VCaP (cell line): ENCODE data around the gene PNKD.

Experiments used
- H3K27ac ChIP-seq: fragments of 450-650 bp; 2 replicates; pipeline ENCODE4 v1.5.1; 2017
- CTCF ChIP-seq: fragments of 450-650 bp; conservative IDR thresholded peaks from 2 replicates; pipeline ENCODE4 v1.5.1; 2017; ENCODE audit warnings: mild to moderate bottlenecking, moderate library complexity

The PNKD gene

GRCh38 chr2:218307415-218308090, 37.2 kb downstream of the PNKD start:
- TF ChIP-seq CTCF = no peak
- no peak overlapping the region for H3K27ac ChIP-seq

GRCh38 chr2:218310853-218311540, 40.7 kb downstream of the PNKD start:
- no peak for TF ChIP-seq CTCF

DNA sequence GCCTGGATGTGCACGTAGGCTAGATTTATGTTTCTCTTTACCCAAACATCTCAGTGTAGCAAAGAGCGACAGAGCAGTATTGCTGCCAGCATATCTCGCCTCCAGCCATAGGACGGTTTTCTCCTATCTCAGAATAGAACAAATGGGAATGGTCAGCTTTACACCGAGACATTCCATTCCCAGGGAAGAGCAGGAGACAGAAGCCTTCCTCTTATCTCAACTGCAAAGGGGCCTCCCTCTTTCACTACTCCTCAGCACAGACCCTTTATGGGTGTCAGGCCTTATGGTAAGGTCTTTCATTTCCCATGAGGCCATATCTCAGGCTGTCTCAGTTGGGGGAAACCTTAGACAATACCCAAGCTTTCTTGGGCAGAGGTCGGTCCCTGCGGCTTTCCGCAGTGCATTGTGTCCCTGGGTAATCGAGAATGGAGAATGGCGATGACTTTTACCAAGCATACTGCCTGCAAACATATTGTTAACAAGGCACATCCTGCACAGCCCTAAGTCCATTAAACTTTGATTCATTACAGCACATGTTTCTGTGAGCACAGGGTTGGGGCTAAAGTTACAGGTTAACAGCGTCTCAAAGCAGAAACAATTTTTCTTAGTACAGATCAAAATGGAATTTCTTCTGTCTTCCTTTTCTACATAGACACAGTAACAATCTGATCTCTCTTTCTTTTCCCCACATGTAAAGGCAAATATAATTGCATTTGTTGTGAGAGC, 41.4 kb downstream of the PNKD start:
- peak overlapping the region; percentile 87 for H3K27ac ChIP-seq

More at GRCh38 chr2:218310853-218311540, 40.7 kb downstream of the PNKD start:
- peak overlapping the region; percentile 87 for H3K27ac ChIP-seq

- no peak for TF ChIP-seq CTCF
- peak overlapping the region; percentile 87 for H3K27ac ChIP-seq
Measured at GRCh38 chr2:218312267-218312756, 42.0 kb downstream of the PNKD start.

DNA sequence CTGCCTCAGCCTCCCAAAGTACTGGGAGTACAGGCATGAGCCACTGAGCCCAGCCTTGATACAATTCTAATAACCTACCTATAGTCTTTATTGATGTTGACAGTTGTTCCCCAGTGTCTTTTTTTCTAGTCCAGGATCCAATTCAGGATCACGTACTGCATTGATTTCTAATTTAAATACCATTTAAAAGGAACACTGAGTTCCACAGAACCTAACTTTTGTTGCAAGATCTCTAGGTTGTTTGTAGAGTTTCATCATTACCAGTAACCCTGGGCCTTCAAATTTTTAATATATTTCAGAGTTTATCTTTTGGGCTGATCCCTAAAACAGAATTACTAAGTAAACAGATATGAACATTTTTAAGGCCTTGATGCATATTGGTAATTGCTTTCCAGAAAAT, 43.0 kb downstream of the PNKD start:
- H3K27ac ChIP-seq = peak overlapping the region; percentile 87
- TF ChIP-seq CTCF = no peak

- peak overlapping the region; percentile 87; the same call in 1 of the 2 replicates for H3K27ac ChIP-seq
Measured at GRCh38 chr2:218314764-218315163, 44.4 kb downstream of the PNKD start.

DNA sequence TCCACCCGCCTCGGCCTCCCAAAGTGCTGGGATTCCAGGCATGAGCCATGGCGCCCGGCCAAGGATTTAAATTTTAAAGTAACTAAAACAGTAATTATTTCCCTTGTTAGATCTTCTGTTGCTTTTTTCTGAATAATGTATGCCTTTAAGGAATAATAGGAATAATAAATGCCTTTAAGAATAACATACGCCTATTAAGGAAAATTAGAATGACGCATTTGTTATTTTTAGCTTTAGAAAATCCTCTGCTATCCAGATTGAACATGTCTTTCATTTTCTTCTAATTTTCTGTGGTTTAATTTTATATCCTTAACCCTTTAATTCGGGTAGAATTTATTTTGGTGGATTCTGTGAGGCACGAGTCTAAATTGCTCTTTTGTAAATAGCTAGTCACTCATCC, 45.1 kb downstream of the PNKD start:
- H3K27ac ChIP-seq = no peak overlapping the region
- TF ChIP-seq CTCF = no peak

GRCh38 chr2:218317303-218317630, 46.9 kb downstream of the PNKD start:
- no peak for TF ChIP-seq CTCF
- H3K27ac ChIP-seq = no peak overlapping the region
